Measurements from ENCODE around the gene AGXT2. TPM values are rescaled to one million over a fixed set of nuclear protein-coding genes. Genes with fewer than 3 reads are reported as not detected.

The AGXT2 gene
- total and polyA plus RNA-seq, 2 donors (not counting 3 experiments of a cell fraction or from before 2014, with no cell fraction given) = not detected

- no TSS peak for BruUV-seq (replicated peaks)
- FAIRE-seq (no peak), DNase-seq (ENCODE audit: low read depth, low spot score) (no peak)
- Histone ChIP-seq H3K27me3 (ENCODE audit: control insufficient read depth in 2 of 2, insufficient read depth in 2 of 2, low read length in 2 of 2) (no peaks in the 10 kb centered on the region), H2AFZ (ENCODE audit: low read depth, low read length) (no peak overlapping the region), H3K79me2 (ENCODE audit: control insufficient read depth, insufficient read depth, low read length) (no peaks in the 10 kb centered on the region), H3K27ac (ENCODE audit: insufficient read depth, low read depth, low read length) (no peak overlapping the region), H3K4me2 (ENCODE audit: insufficient read depth, low read length) (no peak overlapping the region), H3K36me3 (ENCODE audit: control insufficient read depth in 2 of 2, extremely low read depth in 1 of 2, insufficient read depth in 2 of 2, low read length in 2 of 2) (no peaks in the 10 kb centered on the region), H4K20me1 (replicated peaks; ENCODE audit: control insufficient read depth, extremely low read depth, insufficient read depth, low read length) (no peaks in the 10 kb centered on the region), H3K9me1 (replicated peaks; ENCODE audit: control insufficient read depth, extremely low read depth, insufficient read depth, low read length) (no peaks in the 10 kb centered on the region), H3K4me3 (replicated peaks in 1 of 3; ENCODE audit: insufficient read depth in 1 of 3, low read depth in 1 of 3, low read length in 3 of 3) (no peak overlapping the region), H3K9me3 (replicated peaks; ENCODE audit: control insufficient read depth, insufficient read depth, low read length) (no peaks in the 10 kb centered on the region), H3K4me1 (ENCODE audit: control insufficient read depth, extremely low read depth, insufficient read depth, low read length) (no peaks in the 10 kb centered on the region), H3K9ac (replicated peaks; ENCODE audit: extremely low read depth, insufficient read depth, low read length) (no peak overlapping the region)
- dilution Hi-C loops (cut with MboI; ENCODE audit: extremely low pct_ligation_motif_present, low sequenced_read_pairs) = no loop called here
- intact Hi-C loops (cut with micrococcal nuclease) = no loop called here
- ChIA-PET CTCF (interaction anchor here (0.9 kb wide), 1 partner anchor 21 kb away, joined by 4 read pairs; no protein-coding TSS in a partner anchor), POLR2A (no interaction called here)
- no peak for TF ChIP-seq FOS (IDR thresholded peaks at IDR 0.05; ENCODE audit: borderline replicate concordance, insufficient read depth, low read length)
Observed at GRCh38 chr5:34982823-34983222, 64.9 kb downstream of the AGXT2 start.

DNA sequence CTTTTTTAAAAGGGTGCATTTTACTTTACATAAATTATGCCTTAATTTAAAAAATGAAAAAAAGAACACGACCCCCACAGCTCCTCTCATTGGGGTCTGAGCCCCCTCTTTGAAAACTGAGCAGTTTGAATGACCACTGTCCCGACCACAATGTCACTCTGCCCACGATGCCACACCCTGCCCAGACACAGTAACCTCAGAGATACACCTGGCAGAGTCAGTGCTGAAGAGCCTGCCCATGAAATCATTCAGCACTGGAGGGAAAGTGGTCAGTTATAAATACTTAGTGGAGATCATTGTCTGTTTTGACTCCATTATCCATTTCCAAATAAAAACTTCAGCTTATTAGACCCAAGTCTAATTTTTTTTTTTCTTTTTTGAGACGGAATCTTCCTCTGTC, 69.1 kb downstream of the AGXT2 start:
- Histone ChIP-seq H3K4me2 (ENCODE audit: insufficient read depth, low read length) (no peak overlapping the region), H3K9me3 (replicated peaks; ENCODE audit: control insufficient read depth, insufficient read depth, low read length) (no peaks in the 10 kb centered on the region), H3K9me1 (replicated peaks; ENCODE audit: control insufficient read depth, extremely low read depth, insufficient read depth, low read length) (no peaks in the 10 kb centered on the region), H3K27me3 (ENCODE audit: control insufficient read depth in 2 of 2, insufficient read depth in 2 of 2, low read length in 2 of 2) (peaks cover 0 to 5% of the 10 kb centered on the region in 2 experiments), H3K36me3 (ENCODE audit: control insufficient read depth in 2 of 2, extremely low read depth in 1 of 2, insufficient read depth in 2 of 2, low read length in 2 of 2) (no peaks in the 10 kb centered on the region), H2AFZ (ENCODE audit: low read depth, low read length) (no peak overlapping the region), H3K4me1 (ENCODE audit: control insufficient read depth, extremely low read depth, insufficient read depth, low read length) (no peaks in the 10 kb centered on the region), H3K27ac (ENCODE audit: insufficient read depth, low read depth, low read length) (no peak overlapping the region), H3K4me3 (replicated peaks in 1 of 3; ENCODE audit: insufficient read depth in 1 of 3, low read depth in 1 of 3, low read length in 3 of 3) (no peak overlapping the region), H4K20me1 (replicated peaks; ENCODE audit: control insufficient read depth, extremely low read depth, insufficient read depth, low read length) (no peaks in the 10 kb centered on the region), H3K79me2 (ENCODE audit: control insufficient read depth, insufficient read depth, low read length) (no peaks in the 10 kb centered on the region), H3K9ac (replicated peaks; ENCODE audit: extremely low read depth, insufficient read depth, low read length) (no peak overlapping the region)
- POLR2A ChIA-PET = no interaction called here
- TF ChIP-seq JUN (IDR thresholded peaks at IDR 0.05; ENCODE audit: borderline replicate concordance, insufficient read depth, insufficient read length, low read depth) (no peak), GATA2 (IDR thresholded peaks at IDR 0.05; ENCODE audit: insufficient read depth, insufficient read length, low read depth, low read length) (no peak), POLR2AphosphoS5 (IDR thresholded peaks at IDR 0.05; ENCODE audit: insufficient read depth, low read depth, low read length) (no peak), MYC (IDR thresholded peaks at IDR 0.05; ENCODE audit: low read depth, low read length) (no peak), POLR2A (IDR thresholded peaks at IDR 0.05; ENCODE audit: low read depth, low read length) (no peak), FOS (IDR thresholded peaks at IDR 0.05; ENCODE audit: borderline replicate concordance, insufficient read depth, low read length) (no peak), EZH2 (IDR thresholded peaks at IDR 0.05; ENCODE audit: borderline replicate concordance, low read depth, low read length, severe bottlenecking) (no peak), MAX (IDR thresholded peaks at IDR 0.05; ENCODE audit: insufficient read depth, insufficient read length) (no peak)
- TF ChIP-seq, protein P1, sequence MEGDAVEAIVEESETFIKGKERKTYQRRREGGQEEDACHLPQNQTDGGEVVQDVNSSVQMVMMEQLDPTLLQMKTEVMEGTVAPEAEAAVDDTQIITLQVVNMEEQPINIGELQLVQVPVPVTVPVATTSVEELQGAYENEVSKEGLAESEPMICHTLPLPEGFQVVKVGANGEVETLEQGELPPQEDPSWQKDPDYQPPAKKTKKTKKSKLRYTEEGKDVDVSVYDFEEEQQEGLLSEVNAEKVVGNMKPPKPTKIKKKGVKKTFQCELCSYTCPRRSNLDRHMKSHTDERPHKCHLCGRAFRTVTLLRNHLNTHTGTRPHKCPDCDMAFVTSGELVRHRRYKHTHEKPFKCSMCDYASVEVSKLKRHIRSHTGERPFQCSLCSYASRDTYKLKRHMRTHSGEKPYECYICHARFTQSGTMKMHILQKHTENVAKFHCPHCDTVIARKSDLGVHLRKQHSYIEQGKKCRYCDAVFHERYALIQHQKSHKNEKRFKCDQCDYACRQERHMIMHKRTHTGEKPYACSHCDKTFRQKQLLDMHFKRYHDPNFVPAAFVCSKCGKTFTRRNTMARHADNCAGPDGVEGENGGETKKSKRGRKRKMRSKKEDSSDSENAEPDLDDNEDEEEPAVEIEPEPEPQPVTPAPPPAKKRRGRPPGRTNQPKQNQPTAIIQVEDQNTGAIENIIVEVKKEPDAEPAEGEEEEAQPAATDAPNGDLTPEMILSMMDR (IDR thresholded peaks at IDR 0.05; ENCODE audit: extremely low read depth in 1 of 2, insufficient read depth in 1 of 2, low read depth in 1 of 2, low read length in 2 of 2) = no peak
- DNase-seq (ENCODE audit: low read depth, low spot score) (no peak), FAIRE-seq (no peak)
- CTCF ChIA-PET = no interaction called here
- dilution Hi-C loops (cut with MboI; ENCODE audit: extremely low pct_ligation_motif_present, low sequenced_read_pairs) (no loop called here), intact Hi-C loops (cut with micrococcal nuclease) (no loop called here)
- no TSS peak for BruUV-seq (replicated peaks)

Measured in endothelial cell of umbilical vein (primary cell).